ENCODE data around the gene MRPL22.
"Not testable (repeated sequence)": the region's sequence is repeated elsewhere in the genome, so short reads cannot be mapped to it uniquely, and the experiment has no call there.

Gene MRPL22

DNA sequence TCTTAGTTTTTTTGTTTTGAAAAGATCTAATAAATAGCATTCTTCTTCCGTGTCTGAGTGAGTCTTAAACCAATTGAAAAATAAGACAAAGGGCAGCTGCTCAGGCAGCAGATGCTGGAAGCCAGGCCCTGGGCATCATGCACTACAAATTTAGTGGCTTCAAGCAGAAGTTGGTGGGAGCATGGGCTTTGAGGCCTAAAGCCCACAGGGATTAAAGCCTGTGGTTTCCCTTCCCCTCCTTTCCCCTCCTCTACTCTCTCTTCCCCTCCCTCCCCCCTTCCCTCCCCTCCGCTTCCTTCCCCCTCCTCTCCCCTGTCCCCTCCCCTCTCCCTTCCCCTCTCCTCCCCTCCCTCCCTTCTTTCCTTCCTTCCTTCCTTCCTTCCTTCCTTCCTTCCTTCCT, 52.6 kb downstream of the MRPL22 start:
- DNase-seq (ENCODE audit: low read depth in 2 of 2, low spot score in 1 of 2) = no peak

DNA sequence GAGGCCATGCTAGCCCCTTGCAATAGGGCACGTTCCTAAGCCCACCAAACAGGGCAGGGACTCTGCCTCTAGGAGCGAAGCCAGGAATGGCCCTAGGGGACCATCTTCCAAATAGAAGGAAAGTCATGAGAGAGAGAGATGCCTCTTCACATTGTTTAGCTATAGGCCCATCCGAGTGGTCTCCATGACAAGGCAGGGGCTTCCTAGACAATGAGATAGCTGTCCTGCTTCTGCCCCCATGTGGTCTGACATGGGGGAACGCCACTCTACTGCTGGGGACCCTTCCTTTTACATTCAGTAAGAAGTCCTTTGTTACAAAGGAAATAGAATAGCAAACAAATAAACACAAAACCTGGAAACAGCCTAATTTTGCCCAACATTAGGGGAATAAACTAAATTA, 54.8 kb downstream of the MRPL22 start:
- DNase-seq (ENCODE audit: low read depth in 2 of 2, low spot score in 1 of 2) = no peak

DNA sequence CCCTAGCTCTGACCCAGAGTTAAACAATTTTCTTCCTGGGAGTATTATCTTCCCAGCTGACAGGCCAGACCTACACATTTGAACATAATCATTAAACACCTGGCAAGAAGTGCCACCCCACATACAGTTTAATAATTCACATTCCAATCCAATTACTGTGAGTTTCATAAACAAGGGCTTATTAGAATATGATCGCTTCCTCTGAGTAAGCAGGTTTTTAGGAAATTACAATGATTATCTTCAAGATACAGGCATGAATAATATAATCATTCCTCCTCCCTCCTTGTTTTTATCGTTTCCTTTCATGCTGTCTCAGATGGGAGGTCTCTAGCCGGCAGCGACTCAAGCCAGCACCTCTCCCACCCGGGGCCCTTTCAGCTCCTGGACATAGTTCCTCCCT, 56.9 kb downstream of the MRPL22 start:
- no peak for DNase-seq (ENCODE audit: low read depth in 2 of 2, low spot score in 1 of 2)

DNA sequence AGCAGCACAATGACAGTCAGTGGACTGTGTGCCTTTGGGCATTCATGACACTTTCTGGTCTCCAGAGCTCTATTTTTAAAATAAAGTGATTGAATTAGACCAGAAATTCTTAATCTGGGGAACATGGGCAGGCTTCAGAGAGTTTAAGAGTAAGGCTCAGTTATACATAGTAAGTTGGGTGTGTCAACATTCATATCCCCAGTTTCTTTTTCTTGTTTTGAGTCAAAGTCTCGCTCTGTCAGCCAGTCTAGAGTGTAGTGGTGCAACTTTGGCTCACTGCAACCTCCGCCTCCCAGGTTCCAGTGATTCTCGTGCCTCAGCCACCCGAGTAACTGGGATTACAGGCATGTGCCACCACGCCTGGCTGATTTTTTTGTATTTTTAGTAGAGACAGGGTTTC, 59.0 kb downstream of the MRPL22 start:
- no peak for DNase-seq (ENCODE audit: low read depth in 2 of 2, low spot score in 1 of 2)

DNA sequence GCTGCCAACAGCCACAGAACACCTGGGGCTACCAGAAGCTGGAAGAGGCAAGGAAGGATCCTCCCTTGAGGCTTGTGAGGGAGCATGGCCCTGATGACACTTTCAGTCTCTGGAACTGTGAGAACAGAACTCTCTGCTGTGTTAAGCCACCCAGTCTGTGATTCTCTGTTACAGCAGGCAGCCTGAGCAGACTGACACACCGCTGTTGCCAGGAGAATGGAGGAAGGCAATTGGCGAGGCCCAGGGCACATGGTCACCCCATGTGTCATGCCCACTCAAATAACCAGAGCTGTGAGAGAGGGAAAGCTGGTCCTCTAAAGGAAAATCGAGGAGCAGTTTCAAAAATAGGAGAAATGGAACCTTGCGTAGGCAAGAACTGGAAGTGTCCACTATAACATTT, 60.6 kb downstream of the MRPL22 start:
- DNase-seq (ENCODE audit: low read depth in 2 of 2, low spot score in 1 of 2) = no peak

DNA sequence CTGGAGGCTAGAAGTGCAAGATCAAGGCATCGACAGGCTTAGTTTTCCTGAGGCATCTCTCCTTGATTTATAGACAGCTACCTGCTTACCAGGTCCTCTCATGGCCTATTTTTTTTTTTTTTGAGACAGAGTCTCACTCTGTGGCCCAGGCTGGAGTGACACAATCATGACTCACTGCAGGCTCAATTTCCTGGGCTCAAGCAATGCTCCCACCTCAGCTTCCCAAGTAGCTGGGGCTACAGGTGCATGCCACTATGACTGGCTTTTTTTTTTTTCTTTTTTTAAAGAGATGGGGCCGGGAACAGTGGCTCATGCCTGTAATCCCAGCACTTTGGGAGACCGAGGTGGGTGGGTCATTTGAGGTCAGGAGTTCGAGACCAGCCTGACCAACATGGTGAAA, 61.8 kb downstream of the MRPL22 start:
- DNase-seq (ENCODE audit: low read depth in 2 of 2, low spot score in 1 of 2) = not testable (repeated sequence)

DNA sequence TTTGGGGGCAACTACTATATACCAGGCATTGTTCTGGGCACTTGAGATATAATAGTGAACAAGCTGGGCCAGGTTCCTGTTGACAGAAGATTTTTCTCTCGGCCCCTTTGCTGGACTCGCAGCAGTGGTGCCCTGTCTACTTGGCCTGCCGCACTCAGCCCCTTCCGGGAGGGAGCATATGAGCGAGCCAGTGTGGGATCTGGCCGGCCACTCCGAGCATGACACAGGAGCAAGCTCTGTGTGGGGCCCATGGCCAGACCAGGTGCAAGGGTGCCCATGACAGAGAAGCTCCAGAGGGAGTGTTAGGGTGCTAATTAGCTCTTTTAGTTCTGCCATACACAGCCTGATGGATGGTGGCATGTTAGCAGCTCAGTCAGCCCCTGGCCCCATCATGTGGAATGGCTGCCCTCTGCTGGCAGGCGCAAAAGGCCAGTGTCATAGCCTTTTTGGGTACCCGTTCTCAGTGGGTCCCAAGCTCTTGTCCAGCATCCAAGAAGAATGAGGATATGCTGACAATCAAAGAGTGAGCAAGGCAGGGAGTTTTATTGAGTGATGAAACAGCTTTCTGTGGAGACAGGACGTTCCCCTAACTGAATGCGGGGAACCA, 63.4 kb downstream of the MRPL22 start:
- no peak for DNase-seq (ENCODE audit: low read depth in 2 of 2, low spot score in 1 of 2)

DNA sequence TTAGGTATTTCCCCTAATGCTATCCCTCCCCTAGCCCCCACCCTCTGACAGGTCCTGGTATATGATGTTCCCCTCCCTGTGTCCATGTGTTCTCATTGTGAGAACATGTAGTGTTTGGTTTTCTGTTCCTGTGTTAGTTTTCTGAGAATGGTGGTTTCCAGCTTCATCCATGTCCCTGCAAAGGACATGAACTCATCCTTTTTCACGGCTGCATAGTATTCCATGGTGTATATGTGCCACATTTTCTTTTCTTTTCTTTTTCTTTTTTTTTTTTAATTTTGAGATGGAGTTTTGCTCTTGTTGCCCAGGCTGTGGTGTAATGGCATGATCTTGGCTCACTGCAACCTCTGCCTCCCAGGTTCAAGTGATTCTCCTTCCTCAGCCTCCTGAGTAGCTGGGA, 65.4 kb downstream of the MRPL22 start:
- not testable (repeated sequence) for DNase-seq (ENCODE audit: low read depth in 2 of 2, low spot score in 1 of 2)

DNA sequence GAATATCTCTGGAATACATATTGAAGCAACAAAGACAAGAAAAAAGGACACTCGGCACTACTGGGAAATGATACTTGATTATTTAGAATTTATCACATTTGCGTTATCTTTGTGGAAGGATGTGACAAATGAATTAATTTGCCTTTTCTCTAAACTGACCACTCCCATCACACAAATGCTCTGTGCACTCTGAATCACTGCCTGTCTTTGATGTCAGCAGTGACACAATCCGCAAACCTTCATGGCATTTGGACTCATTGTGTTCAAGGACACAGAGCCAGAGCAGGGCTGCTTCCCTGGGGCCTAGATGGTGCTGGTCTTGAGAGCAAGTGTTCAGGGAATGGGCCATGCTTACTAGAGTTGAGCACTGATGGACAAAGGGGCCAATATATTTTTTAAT, 67.8 kb downstream of the MRPL22 start:
- no peak for DNase-seq (ENCODE audit: low read depth in 2 of 2, low spot score in 1 of 2)

DNA sequence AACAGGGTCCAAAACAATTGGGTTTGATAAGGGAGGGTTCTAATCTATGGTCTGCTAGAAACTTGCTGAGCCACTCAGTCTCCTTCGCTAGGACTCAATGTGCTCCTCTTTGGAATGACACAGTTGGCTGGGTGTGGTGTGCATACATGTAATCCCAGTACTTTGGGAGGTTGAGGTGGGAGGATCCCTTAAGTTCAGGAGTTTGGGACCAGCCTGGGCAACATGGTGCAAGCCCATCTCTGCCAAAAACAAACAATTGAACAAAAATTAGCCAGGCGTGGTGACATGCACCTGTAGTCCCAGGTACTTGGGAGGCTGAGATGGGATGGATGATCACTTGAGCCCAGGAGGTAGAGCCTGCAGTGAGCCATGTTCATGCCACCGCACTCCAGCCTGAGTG, 70.0 kb downstream of the MRPL22 start:
- DNase-seq (ENCODE audit: low read depth in 2 of 2, low spot score in 1 of 2) = no peak

DNA sequence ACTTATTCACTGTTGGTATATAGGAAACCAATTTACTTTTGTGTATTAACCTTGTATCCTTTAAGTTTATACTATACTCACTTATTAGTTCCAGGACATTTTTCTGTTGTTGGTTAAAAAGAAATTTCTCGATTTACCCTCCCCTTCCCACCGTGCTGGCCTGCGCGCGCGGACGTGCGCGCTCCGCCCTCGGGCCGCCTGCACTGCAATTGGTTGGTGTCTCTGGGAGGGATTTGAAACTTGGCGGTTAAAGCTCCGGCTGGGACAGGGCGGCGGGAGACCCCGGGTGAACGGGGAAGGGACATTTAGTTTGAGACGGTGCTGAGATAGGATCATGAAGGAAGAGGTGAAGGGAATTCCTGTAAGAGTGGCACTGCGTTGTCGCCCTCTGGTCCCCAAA, 72.7 kb downstream of the MRPL22 start, which contains the start of gene KIF4B:
TSS of gene KIF4B (plus strand) at position 230 of the 400 bp plus-strand sequence. CDS start at position 335, 105 bp downstream.
- no peak for DNase-seq (ENCODE audit: low read depth in 2 of 2, low spot score in 1 of 2)

DNA sequence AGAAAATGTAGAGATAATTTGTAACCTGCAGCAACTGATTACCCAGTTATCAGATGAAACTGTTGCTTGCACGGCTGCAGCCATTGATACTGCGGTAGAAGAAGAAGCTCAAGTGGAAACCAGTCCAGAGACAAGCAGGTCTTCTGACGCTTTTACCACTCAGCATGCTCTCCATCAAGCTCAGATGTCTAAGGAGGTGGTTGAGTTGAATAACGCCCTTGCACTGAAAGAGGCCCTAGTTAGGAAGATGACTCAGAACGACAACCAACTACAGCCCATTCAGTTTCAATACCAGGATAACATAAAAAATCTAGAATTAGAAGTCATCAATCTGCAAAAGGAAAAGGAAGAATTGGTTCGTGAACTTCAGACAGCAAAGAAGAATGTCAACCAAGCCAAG, 74.4 kb downstream of the MRPL22 start:
- DNase-seq (ENCODE audit: low read depth in 2 of 2, low spot score in 1 of 2) = no peak

DNA sequence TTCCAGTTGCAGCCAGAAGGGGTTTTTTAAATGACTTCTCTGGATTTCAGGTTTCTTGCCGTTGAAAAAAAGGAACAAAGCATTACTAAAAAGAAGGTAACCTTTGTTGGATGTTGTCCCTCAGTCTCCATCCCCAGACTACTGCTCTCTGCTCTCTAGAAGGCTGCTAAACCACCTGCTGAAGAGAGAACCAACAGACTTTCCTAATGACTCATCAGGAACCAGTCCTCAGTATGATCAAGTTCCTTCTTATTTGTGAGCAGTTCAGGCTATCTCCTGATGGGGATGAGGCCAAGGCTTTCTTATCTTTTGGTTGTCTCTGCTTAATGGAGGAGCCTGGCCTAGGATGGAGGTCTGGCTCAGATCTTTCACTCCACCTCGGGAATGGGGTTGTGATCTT, 76.7 kb downstream of the MRPL22 start:
- no peak for DNase-seq (ENCODE audit: low read depth in 2 of 2, low spot score in 1 of 2)

Data from stimulated activated CD8-positive, alpha-beta memory T cell treated with anti-CD3 and anti-CD28 coated beads, Interleukin-4, amount 100 ng/mL, for 1 hour (primary cell).